ENCODE data around the gene PFKM.

PFKM gene

DNA sequence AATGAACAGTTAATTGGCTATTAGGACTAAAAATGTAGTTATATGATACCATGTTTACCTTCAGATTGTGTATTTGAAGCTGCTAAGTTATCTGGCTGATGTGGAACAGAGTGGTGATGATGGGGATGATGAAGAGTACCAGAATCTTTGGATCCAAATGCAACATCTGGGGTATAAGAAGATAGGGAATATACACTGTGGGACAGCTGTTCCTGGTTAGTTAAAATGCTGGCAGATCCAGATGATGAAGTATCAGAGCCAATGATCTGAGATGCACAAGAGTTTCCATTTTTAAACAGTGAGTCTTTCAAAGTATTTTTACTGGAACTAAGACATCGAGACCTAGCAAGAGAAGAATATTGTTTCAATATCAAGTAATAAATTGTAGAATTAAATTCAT lies 44.9 kb upstream of the PFKM start:
- H3K9me3 ChIP-seq (ENCODE audit: control insufficient read depth, low read length): no peaks in the 10 kb centered on the region
- TF ChIP-seq, protein P1, sequence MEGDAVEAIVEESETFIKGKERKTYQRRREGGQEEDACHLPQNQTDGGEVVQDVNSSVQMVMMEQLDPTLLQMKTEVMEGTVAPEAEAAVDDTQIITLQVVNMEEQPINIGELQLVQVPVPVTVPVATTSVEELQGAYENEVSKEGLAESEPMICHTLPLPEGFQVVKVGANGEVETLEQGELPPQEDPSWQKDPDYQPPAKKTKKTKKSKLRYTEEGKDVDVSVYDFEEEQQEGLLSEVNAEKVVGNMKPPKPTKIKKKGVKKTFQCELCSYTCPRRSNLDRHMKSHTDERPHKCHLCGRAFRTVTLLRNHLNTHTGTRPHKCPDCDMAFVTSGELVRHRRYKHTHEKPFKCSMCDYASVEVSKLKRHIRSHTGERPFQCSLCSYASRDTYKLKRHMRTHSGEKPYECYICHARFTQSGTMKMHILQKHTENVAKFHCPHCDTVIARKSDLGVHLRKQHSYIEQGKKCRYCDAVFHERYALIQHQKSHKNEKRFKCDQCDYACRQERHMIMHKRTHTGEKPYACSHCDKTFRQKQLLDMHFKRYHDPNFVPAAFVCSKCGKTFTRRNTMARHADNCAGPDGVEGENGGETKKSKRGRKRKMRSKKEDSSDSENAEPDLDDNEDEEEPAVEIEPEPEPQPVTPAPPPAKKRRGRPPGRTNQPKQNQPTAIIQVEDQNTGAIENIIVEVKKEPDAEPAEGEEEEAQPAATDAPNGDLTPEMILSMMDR (IDR thresholded peaks at IDR 0.05): no peak
- no peak overlapping the region for H2AFZ ChIP-seq
- no peak overlapping the region for H3K9ac ChIP-seq
- H3K27ac ChIP-seq: no peak overlapping the region
- no peak overlapping the region for H3K4me2 ChIP-seq (ENCODE audit: low read length)
- H3K4me1 ChIP-seq: no peaks in the 10 kb centered on the region
- H3K36me3 ChIP-seq (ENCODE audit: control insufficient read depth, insufficient read depth, low read length): no peaks in the 10 kb centered on the region
- H3K4me3 ChIP-seq (ENCODE audit: low read depth, low read length): no peak overlapping the region
- H3K27me3 ChIP-seq (ENCODE audit: control insufficient read depth, insufficient read depth, low read length): no peaks in the 10 kb centered on the region
- H3K79me2 ChIP-seq: no peaks in the 10 kb centered on the region

DNA sequence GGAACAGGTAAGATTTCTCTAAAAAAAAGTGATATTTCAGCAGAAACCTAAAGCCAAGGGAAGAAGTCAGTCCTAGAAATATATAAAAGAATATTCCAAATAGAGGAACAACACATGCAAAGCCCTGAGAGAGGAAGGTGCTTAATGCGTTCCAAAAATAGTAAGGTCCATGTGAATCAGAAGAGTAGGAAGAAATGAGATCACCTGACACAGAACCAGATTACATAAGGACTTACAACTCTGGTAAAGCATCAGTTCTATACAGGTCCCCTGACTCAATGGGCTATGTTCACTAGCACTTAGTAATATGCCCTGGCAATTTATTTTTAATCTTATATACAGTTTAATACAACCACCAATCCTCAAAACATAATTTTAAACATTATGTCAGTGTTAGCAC lies 43.3 kb upstream of the PFKM start:
- Histone ChIP-seq H3K9me3 (ENCODE audit: control insufficient read depth, low read length) (no peaks in the 10 kb centered on the region), H3K36me3 (ENCODE audit: control insufficient read depth, insufficient read depth, low read length) (no peaks in the 10 kb centered on the region), H3K4me3 (ENCODE audit: low read depth, low read length) (no peak overlapping the region), H3K27ac (no peak overlapping the region), H3K4me1 (no peaks in the 10 kb centered on the region), H3K79me2 (no peaks in the 10 kb centered on the region), H3K9ac (no peak overlapping the region), H2AFZ (no peak overlapping the region), H3K27me3 (ENCODE audit: control insufficient read depth, insufficient read depth, low read length) (no peaks in the 10 kb centered on the region), H3K4me2 (ENCODE audit: low read length) (no peak overlapping the region)
- TF ChIP-seq, protein P1 (IDR thresholded peaks at IDR 0.05): no peak

DNA sequence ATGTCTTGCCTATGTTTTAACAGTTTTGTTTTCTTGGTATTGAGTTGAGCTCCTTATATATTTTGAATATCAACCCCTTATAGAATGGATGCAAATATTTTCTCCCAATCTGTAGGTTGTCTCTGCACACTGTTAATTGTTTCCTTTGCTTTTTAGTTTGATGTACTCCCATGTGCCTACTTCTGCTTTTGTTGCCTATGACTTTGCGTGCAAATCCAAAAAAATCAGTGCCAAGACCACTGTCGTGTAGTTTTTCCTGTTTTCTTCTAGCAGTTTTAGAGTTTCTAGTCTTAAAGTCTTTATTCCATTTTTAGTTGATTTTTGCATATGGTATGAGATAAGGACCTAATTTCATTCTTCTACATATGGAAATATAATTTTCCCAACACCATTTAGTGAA lies 42.1 kb upstream of the PFKM start:
- Histone ChIP-seq H3K4me2 (ENCODE audit: low read length) (no peak overlapping the region), H3K36me3 (ENCODE audit: control insufficient read depth, insufficient read depth, low read length) (no peaks in the 10 kb centered on the region), H3K27ac (no peak overlapping the region), H3K4me1 (no peaks in the 10 kb centered on the region), H3K4me3 (ENCODE audit: low read depth, low read length) (no peak overlapping the region), H2AFZ (no peak overlapping the region), H3K9me3 (ENCODE audit: control insufficient read depth, low read length) (no peaks in the 10 kb centered on the region), H3K27me3 (ENCODE audit: control insufficient read depth, insufficient read depth, low read length) (no peaks in the 10 kb centered on the region), H3K9ac (no peak overlapping the region), H3K79me2 (no peaks in the 10 kb centered on the region)
- TF ChIP-seq, protein P1 (IDR thresholded peaks at IDR 0.05): no peak

DNA sequence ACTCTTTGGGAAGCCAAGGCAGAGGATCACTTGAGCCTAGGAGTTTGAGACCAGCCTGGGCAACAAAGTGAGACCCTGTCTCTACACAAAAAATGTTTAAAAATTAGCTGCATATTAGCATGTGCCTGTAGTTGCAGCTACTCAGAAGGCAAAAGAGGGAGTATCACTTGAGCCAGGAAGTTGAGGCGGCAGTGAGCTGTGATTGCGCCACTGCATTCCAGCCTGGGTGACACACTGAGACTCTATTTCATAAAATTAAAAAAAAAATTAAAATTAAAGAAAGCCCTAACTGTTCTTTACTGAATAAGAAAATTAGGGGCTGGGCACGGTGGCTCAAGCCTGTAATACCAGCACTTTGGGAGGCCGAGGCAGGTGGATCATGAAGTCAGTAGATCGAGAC lies 40.3 kb upstream of the PFKM start:
- H3K36me3 ChIP-seq (ENCODE audit: control insufficient read depth, insufficient read depth, low read length): no peaks in the 10 kb centered on the region
- TF ChIP-seq, protein P1 (IDR thresholded peaks at IDR 0.05): no peak

DNA sequence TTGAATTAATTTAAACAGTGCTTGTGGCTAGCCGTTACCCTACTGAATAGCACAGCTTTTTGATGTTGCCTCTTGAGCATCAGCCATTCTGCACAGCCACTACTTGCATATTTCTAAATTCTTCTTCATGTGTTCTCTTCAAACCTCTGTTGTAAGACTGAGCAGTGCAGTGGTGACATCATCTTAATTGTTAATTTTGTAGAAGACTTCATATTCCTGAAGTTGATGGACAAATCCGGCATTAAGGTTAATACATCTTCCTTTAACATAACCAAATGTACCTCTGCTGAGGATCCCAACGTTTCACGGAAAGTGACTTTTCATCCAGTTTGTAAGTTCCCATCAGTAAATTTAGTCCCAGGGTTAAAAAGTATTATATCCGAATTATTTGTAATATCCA lies 38.9 kb upstream of the PFKM start:
- TF ChIP-seq, protein P1 (IDR thresholded peaks at IDR 0.05): no peak

More for the DNA sequence above, 40.3 kb upstream of the PFKM start:
- no peak overlapping the region for H2AFZ ChIP-seq
- no peak overlapping the region for H3K4me2 ChIP-seq (ENCODE audit: low read length)
- no peak overlapping the region for H3K9ac ChIP-seq
- H3K4me3 ChIP-seq (ENCODE audit: low read depth, low read length): no peak overlapping the region
- H3K4me1 ChIP-seq: no peaks in the 10 kb centered on the region
- H3K27ac ChIP-seq: no peak overlapping the region
- peaks cover 4% of the 10 kb centered on the region for H3K79me2 ChIP-seq
- no peaks in the 10 kb centered on the region for H3K27me3 ChIP-seq (ENCODE audit: control insufficient read depth, insufficient read depth, low read length)
- H3K9me3 ChIP-seq (ENCODE audit: control insufficient read depth, low read length): no peaks in the 10 kb centered on the region

More for the DNA sequence above, 38.9 kb upstream of the PFKM start:
- no peaks in the 10 kb centered on the region for H3K4me1 ChIP-seq
- H3K4me2 ChIP-seq (ENCODE audit: low read length): no peak overlapping the region
- H3K36me3 ChIP-seq (ENCODE audit: control insufficient read depth, insufficient read depth, low read length): no peaks in the 10 kb centered on the region
- H3K9ac ChIP-seq: no peak overlapping the region
- no peak overlapping the region for H3K4me3 ChIP-seq (ENCODE audit: low read depth, low read length)
- no peaks in the 10 kb centered on the region for H3K27me3 ChIP-seq (ENCODE audit: control insufficient read depth, insufficient read depth, low read length)
- no peak overlapping the region for H3K27ac ChIP-seq
- H2AFZ ChIP-seq: no peak overlapping the region
- H3K79me2 ChIP-seq: peaks cover 4% of the 10 kb centered on the region
- no peaks in the 10 kb centered on the region for H3K9me3 ChIP-seq (ENCODE audit: control insufficient read depth, low read length)

All from parathyroid adenoma (tissue), 2 donors.